Mammary epithelial cell (primary cell): ENCODE results near the gene CHRM2.

Source experiments
- EZH2 ChIP-seq: IDR thresholded peaks from 2 replicates; pipeline ENCODE4 v1.6.1; 2012; ENCODE audit warnings: low read length, inconsistent platforms, borderline replicate concordance
- TF ChIP-seq, protein P1 (sequence below), 2 donors: IDR thresholded peaks in 1 of 2; conservative IDR thresholded peaks in 1 of 2; 2 replicates each; pipeline ENCODE4 v1.5.1; 2011 to 2012; ENCODE audit warnings: inconsistent platforms in 2 of 2, low read length in 2 of 2, mild to moderate bottlenecking in 2 of 2, control low read depth in 1 of 2, low read depth in 1 of 2; ENCODE audit not compliant: insufficient read depth in 1 of 2; ENCODE audit errors: extremely low read depth in 1 of 2

DNA sequence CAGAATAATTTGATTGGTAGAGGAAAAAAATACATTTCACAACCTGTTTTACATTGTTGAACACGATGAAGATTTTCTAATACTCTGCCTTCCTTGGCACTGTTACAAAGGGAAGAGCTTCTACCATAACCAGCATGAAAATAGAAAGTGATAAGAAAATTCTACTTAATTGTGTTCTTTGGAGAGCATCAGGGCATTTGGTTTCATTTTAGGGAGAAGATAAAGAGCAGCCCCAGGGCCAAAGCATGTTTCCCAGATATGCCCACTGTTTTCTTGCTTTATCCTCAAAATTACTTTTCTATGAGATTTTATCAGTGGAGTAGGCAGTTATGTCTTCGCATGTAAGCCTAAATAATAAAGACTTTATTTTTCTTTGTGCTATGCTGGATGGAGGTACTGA, 9.5 kb downstream of the CHRM2 start:
- TF ChIP-seq, protein P1, sequence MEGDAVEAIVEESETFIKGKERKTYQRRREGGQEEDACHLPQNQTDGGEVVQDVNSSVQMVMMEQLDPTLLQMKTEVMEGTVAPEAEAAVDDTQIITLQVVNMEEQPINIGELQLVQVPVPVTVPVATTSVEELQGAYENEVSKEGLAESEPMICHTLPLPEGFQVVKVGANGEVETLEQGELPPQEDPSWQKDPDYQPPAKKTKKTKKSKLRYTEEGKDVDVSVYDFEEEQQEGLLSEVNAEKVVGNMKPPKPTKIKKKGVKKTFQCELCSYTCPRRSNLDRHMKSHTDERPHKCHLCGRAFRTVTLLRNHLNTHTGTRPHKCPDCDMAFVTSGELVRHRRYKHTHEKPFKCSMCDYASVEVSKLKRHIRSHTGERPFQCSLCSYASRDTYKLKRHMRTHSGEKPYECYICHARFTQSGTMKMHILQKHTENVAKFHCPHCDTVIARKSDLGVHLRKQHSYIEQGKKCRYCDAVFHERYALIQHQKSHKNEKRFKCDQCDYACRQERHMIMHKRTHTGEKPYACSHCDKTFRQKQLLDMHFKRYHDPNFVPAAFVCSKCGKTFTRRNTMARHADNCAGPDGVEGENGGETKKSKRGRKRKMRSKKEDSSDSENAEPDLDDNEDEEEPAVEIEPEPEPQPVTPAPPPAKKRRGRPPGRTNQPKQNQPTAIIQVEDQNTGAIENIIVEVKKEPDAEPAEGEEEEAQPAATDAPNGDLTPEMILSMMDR (conservative IDR thresholded peaks at IDR 0.05 in 1 of 2, IDR thresholded peaks at IDR 0.05 in 1 of 2; ENCODE audit: extremely low read depth in 1 of 2, insufficient read depth in 1 of 2, low read depth in 1 of 2, low read length in 2 of 2) = no peak
- TF ChIP-seq EZH2 = no peak
